IgD-negative memory B cell (primary cell): ENCODE results near the gene EPHA2. TPM values are rescaled to one million over a fixed set of nuclear protein-coding genes. Genes with fewer than 3 reads are reported as not detected.
A peak's percentile ranks its signal among the peaks of the same experiment; 100 is the strongest.

ENCODE experiments used
- H3K27ac Mint-ChIP-seq, 3 donors: one replicate each; pipeline ENCODE4 v1.8.0; 2020 to 2022; ENCODE audit warnings: mild to moderate bottlenecking in 3 of 3, mixed read lengths in 3 of 3, moderate library complexity in 1 of 3
- H3K27me3 Mint-ChIP-seq: one replicate; pipeline ENCODE4 v1.8.0; 2021; ENCODE audit warnings: mixed read lengths
- H3K36me3 Mint-ChIP-seq: one replicate; pipeline ENCODE4 v1.8.0; 2020; ENCODE audit warnings: mild to moderate bottlenecking, mixed read lengths
- H3K4me1 Mint-ChIP-seq, 3 donors: one replicate each; pipeline ENCODE4 v1.8.0; 2020 to 2022; ENCODE audit warnings: mixed read lengths in 3 of 3, mild to moderate bottlenecking in 1 of 3
- H3K4me3 Mint-ChIP-seq, 4 donors: one replicate each; pipeline ENCODE4 v1.8.0; 2020 to 2022; ENCODE audit warnings: mild to moderate bottlenecking in 4 of 4, mixed read lengths in 4 of 4, moderate library complexity in 3 of 4
- H3K9me3 Mint-ChIP-seq, 3 donors: one replicate each; pipeline ENCODE4 v1.8.0; 2020 to 2021; ENCODE audit warnings: mixed read lengths in 3 of 3, mild to moderate bottlenecking in 1 of 3
- polyA plus RNA-seq: library from polyadenylated mRNA; unstranded; fragments of 300-500 nt; fragmentation: Illumina TruSeq; gene quantifications from one replicate; pipeline ENCODE4 v1.2.3, GENCODE V29; 2021

The EPHA2 gene
- polyA plus RNA-seq, 1 donor from 2014 or later: not detected

DNA sequence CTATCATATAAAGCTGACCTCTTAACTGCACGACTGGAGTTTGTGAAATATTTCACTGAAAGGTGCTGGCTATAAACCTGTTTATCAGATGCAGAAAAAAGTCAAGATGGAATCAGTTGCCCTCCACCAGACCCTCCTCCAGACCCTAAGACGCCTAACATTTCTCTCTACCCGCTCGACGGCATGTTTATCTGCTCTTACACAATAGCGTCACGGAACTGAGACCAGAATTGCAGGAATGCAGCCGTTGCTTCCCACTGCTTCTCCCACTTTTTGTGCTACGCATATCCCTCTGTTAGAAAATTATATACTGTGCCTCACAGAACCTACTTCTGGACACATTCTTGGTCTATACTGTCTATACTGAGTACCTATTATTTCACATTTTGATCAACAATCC lies 54.2 kb downstream of the EPHA2 start:
- Mint-ChIP-seq H3K4me1 (no peaks in the 10 kb centered on the region), H3K4me3 (no peak overlapping the region), H3K9me3 (peaks cover 3 to 15% (median 8%) of the 10 kb centered on the region in 3 donors), H3K27me3 (peaks cover 14% of the 10 kb centered on the region), H3K36me3 (peaks cover 3% of the 10 kb centered on the region), H3K27ac (no peak overlapping the region)

GRCh38 chr1:16099412-16099811 lies 56.5 kb downstream of the EPHA2 start:
- Mint-ChIP-seq H3K4me1 (peaks cover 0 to 1% (median 0%) of the 10 kb centered on the region in 3 donors), H3K27me3 (peaks cover 15% of the 10 kb centered on the region), H3K27ac (no peak overlapping the region), H3K4me3 (no peak overlapping the region), H3K9me3 (peaks cover 3 to 12% (median 10%) of the 10 kb centered on the region in 3 donors), H3K36me3 (peaks cover 3% of the 10 kb centered on the region)

DNA sequence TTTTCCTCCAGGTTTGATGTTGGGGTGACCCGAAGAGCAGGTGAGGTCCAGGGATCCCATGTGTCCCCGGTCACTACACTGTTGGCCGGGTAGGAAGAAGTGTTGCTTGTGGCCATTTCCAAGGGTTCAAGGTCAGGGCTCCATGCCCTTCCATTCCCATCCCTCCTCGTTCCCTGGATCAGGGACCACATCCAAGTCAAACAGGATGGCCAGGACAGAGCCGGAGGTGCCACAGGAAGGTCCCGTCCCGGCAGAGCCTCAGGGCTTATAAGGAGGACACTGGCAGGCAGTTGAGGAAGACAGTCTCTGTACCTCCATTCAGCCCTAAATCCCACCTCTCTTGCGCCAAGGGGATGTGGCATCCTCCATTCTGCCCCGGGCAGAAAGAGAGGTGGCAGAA lies 60.4 kb downstream of the EPHA2 start:
- no peak overlapping the region for H3K27ac Mint-ChIP-seq
- H3K9me3 Mint-ChIP-seq: peaks cover 0 to 5% (median 0%) of the 10 kb centered on the region in 3 donors
- peaks cover 0 to 2% (median 1%) of the 10 kb centered on the region in 3 donors for H3K4me1 Mint-ChIP-seq
- H3K27me3 Mint-ChIP-seq: peaks cover 12% of the 10 kb centered on the region
- no peak overlapping the region for H3K4me3 Mint-ChIP-seq
- H3K36me3 Mint-ChIP-seq: peaks cover 2% of the 10 kb centered on the region

DNA sequence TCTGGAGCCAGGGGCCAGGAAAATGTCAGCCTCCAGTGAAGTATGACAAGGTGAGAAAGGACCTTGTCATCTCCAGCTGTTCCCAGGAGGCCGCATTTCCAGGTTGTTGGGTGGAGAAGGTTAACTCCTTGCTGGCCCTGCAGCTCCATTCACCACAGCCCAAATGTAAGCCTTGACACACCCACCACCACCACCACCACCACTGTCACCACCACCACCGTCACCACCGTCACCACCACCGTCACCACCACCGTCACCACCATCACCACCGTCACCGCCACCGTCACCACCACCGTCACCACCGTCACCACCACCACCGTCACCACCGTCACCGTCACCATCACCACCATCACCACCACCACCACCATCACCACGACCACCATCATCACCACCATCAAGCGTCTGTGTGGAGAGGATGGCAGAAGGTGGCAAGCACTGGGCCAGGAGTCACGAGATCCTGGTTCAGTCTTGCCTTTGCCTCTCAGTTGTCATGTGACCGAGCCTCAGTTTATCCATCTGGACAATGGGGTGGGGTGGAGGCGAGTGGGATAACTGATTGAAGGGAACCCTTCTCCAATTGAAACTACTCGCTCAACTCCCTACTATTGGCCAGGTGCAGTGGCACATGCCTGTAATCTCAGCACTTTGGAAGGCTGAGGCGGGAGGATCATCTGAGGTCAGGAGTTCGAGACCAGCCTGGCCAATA lies 61.3 kb downstream of the EPHA2 start:
- Mint-ChIP-seq H3K4me3 (no peak overlapping the region), H3K4me1 (peaks cover 0 to 2% (median 1%) of the 10 kb centered on the region in 3 donors), H3K27ac (no peak overlapping the region), H3K9me3 (peaks cover 0 to 2% (median 0%) of the 10 kb centered on the region in 3 donors), H3K36me3 (peaks cover 2% of the 10 kb centered on the region), H3K27me3 (peaks cover 12% of the 10 kb centered on the region)

- Mint-ChIP-seq H3K27ac (no peak overlapping the region), H3K4me3 (no peak overlapping the region), H3K27me3 (peaks cover 12% of the 10 kb centered on the region)
These were observed 62.3 kb downstream of the EPHA2 start for GRCh38 chr1:16093611-16094010.

GRCh38 chr1:16092923-16093511 lies 62.9 kb downstream of the EPHA2 start:
- peaks cover 0 to 6% (median 2%) of the 10 kb centered on the region in 3 donors for H3K4me1 Mint-ChIP-seq
- peaks cover 2% of the 10 kb centered on the region for H3K36me3 Mint-ChIP-seq
- peaks cover 0 to 2% (median 0%) of the 10 kb centered on the region in 3 donors for H3K9me3 Mint-ChIP-seq
- H3K27me3 Mint-ChIP-seq: peaks cover 12% of the 10 kb centered on the region
- H3K27ac Mint-ChIP-seq: no peak overlapping the region
- no peak overlapping the region for H3K4me3 Mint-ChIP-seq

More at GRCh38 chr1:16093611-16094010, 62.3 kb downstream of the EPHA2 start:
- Mint-ChIP-seq H3K9me3 (peaks cover 0 to 2% (median 0%) of the 10 kb centered on the region in 3 donors), H3K4me1 (peaks cover 0 to 6% (median 2%) of the 10 kb centered on the region in 3 donors), H3K36me3 (peaks cover 2% of the 10 kb centered on the region)

GRCh38 chr1:16092097-16092922 lies 63.6 kb downstream of the EPHA2 start:
- Mint-ChIP-seq H3K4me3 (no peak overlapping the region), H3K4me1 (peaks cover 0 to 6% (median 2%) of the 10 kb centered on the region in 3 donors), H3K27ac (no peak overlapping the region), H3K36me3 (peaks cover 2% of the 10 kb centered on the region), H3K27me3 (peaks cover 12% of the 10 kb centered on the region), H3K9me3 (peaks cover 0 to 2% (median 0%) of the 10 kb centered on the region in 3 donors)

- Mint-ChIP-seq H3K27me3 (peaks cover 11% of the 10 kb centered on the region), H3K4me3 (no peak overlapping the region), H3K9me3 (peaks cover 0 to 2% (median 0%) of the 10 kb centered on the region in 3 donors), H3K4me1 (peaks cover 0 to 6% (median 2%) of the 10 kb centered on the region in 3 donors), H3K36me3 (peaks cover 2% of the 10 kb centered on the region), H3K27ac (no peak overlapping the region)
These were observed 64.6 kb downstream of the EPHA2 start for GRCh38 chr1:16091296-16091695.

GRCh38 chr1:16090076-16090826 lies 65.6 kb downstream of the EPHA2 start:
- peaks cover 2% of the 10 kb centered on the region for H3K36me3 Mint-ChIP-seq
- H3K4me3 Mint-ChIP-seq: no peak overlapping the region
- H3K9me3 Mint-ChIP-seq: no peaks in the 10 kb centered on the region

DNA sequence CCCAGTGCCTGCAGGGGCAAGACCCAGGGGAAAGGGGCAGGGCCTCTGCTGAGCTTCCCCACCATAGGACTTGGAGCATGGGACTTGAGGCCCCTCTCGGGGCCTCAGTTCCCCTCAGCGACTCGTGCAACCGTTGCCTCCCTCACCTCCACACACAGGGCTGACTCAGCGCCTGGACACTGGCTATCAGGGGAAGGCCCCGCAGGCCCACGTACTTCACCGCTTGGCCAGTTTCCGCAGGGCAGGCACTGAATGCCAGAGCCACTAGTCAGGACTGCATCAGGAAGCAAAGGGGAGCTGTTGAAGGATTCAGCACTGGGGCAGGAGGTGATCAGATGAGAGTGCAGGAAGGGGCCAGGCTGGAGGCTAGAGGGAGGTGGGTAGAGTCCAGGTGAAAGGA lies 66.9 kb downstream of the EPHA2 start:
- peak overlapping the region in 1 of 4 donors; percentile 32 for H3K4me3 Mint-ChIP-seq
- H3K4me1 Mint-ChIP-seq: peaks cover 0 to 5% (median 2%) of the 10 kb centered on the region in 3 donors
- H3K9me3 Mint-ChIP-seq: no peaks in the 10 kb centered on the region
- H3K27ac Mint-ChIP-seq: no peak overlapping the region
- H3K27me3 Mint-ChIP-seq: peaks cover under 1% of the 10 kb centered on the region
- peaks cover 2% of the 10 kb centered on the region for H3K36me3 Mint-ChIP-seq

More at GRCh38 chr1:16090076-16090826, 65.6 kb downstream of the EPHA2 start:
- no peak overlapping the region for H3K27ac Mint-ChIP-seq
- H3K4me1 Mint-ChIP-seq: peaks cover 0 to 6% (median 3%) of the 10 kb centered on the region in 3 donors
- H3K27me3 Mint-ChIP-seq: peaks cover 3% of the 10 kb centered on the region

GRCh38 chr1:16088351-16088911 lies 67.4 kb downstream of the EPHA2 start:
- H3K4me1 Mint-ChIP-seq: peaks cover 0 to 5% (median 2%) of the 10 kb centered on the region in 3 donors
- peaks cover 2% of the 10 kb centered on the region for H3K36me3 Mint-ChIP-seq
- no peak overlapping the region for H3K27ac Mint-ChIP-seq
- no peaks in the 10 kb centered on the region for H3K9me3 Mint-ChIP-seq
- no peaks in the 10 kb centered on the region for H3K27me3 Mint-ChIP-seq
- H3K4me3 Mint-ChIP-seq: no peak overlapping the region

DNA sequence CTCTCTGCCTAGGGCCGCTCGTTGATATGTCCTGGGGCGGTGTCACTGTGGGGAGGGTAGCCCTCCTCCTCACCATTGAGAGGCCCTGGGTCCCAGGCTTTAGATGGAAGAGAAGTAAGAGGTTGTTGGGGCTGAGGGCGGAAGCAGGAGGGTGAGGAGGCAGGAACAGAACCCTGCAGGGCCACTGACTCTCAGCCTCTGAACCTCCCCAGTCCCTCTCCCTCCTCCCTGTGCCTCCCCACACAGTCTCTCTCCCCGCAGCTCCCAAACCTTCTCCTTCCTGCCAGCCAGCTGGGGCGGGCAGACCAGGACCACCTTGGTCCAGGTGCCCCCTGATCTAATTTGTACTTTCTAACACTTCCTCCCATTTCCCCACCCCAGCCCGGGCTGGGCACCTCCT lies 68.1 kb downstream of the EPHA2 start:
- H3K36me3 Mint-ChIP-seq: peaks cover 2% of the 10 kb centered on the region
- peaks cover 0 to 5% (median 2%) of the 10 kb centered on the region in 3 donors for H3K4me1 Mint-ChIP-seq
- H3K27ac Mint-ChIP-seq: no peak overlapping the region
- H3K9me3 Mint-ChIP-seq: no peaks in the 10 kb centered on the region
- H3K27me3 Mint-ChIP-seq: no peaks in the 10 kb centered on the region
- H3K4me3 Mint-ChIP-seq: no peak overlapping the region

- peaks cover 0 to 5% (median 2%) of the 10 kb centered on the region in 3 donors for H3K4me1 Mint-ChIP-seq
- H3K9me3 Mint-ChIP-seq: no peaks in the 10 kb centered on the region
- no peak overlapping the region for H3K4me3 Mint-ChIP-seq
- no peak overlapping the region for H3K27ac Mint-ChIP-seq
- H3K36me3 Mint-ChIP-seq: no peaks in the 10 kb centered on the region
- H3K27me3 Mint-ChIP-seq: no peaks in the 10 kb centered on the region
These were observed 70.3 kb downstream of the EPHA2 start for GRCh38 chr1:16085522-16085921.

DNA sequence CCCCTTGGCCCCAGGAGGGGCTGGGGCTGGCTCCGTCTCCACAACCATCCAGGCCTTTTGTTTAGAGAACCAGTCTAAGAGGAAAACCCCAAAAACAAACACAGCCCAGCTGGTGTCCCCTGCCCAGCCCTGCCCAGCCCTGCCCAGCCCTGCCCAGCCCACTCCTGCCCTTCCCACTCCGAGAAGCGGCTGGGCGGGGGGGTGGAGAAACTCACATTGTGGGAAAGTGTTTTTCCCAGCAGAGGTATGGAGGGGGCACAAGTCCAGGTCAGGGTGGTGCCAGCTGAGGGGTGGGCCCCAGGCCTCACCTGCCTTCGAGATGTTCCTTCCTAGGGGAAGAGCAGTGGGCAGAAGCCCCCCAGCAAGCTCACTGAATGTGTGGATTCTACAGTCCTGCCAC lies 72.4 kb downstream of the EPHA2 start:
- Mint-ChIP-seq H3K27ac (no peak overlapping the region), H3K27me3 (no peaks in the 10 kb centered on the region), H3K4me1 (peaks cover 6 to 8% (median 7%) of the 10 kb centered on the region in 3 donors), H3K9me3 (no peaks in the 10 kb centered on the region), H3K4me3 (no peak overlapping the region), H3K36me3 (no peaks in the 10 kb centered on the region)
